ENCODE data around the gene RAD23A. TPM values are rescaled to one million over a fixed set of nuclear protein-coding genes. Genes with fewer than 3 reads are reported as not detected.

RAD23A gene
- total and polyA plus RNA-seq, 10 of the 15 experiments (the other 5 are each of a cell fraction or from before 2014, with no cell fraction given): 8.8 to 198 (median 119) TPM

DNA sequence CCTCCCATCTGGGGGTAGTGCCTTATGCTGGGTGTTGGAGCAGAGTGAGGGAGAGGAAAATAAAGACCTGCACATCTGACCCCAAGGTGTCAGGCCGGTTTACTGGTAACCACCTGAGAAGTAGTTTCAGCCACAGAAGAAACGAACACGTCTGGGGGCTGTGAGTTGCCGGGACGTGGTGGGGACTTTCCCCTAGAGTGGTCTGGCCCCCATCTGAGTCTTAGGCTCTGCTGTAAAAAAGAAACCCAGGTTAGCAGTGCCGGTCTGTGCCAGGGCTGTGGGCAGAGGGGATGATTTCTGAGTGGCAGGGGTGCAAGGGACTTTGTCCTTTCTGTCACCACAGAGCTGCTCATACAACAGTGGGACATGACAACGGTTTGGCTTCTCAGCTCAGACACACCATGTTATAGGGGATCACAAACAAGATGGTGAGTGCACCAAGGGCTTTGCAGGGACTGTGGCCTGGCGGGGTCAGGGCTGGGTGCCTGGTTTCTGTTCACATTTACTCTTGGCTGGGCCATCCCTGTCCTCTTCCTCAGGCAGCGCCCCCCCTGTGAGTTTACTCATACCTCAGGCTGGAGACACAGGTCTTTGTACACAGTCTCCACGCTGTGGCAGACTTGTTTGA is 45.7 kb upstream of the RAD23A start (continued):
- TF ChIP-seq, protein P1, sequence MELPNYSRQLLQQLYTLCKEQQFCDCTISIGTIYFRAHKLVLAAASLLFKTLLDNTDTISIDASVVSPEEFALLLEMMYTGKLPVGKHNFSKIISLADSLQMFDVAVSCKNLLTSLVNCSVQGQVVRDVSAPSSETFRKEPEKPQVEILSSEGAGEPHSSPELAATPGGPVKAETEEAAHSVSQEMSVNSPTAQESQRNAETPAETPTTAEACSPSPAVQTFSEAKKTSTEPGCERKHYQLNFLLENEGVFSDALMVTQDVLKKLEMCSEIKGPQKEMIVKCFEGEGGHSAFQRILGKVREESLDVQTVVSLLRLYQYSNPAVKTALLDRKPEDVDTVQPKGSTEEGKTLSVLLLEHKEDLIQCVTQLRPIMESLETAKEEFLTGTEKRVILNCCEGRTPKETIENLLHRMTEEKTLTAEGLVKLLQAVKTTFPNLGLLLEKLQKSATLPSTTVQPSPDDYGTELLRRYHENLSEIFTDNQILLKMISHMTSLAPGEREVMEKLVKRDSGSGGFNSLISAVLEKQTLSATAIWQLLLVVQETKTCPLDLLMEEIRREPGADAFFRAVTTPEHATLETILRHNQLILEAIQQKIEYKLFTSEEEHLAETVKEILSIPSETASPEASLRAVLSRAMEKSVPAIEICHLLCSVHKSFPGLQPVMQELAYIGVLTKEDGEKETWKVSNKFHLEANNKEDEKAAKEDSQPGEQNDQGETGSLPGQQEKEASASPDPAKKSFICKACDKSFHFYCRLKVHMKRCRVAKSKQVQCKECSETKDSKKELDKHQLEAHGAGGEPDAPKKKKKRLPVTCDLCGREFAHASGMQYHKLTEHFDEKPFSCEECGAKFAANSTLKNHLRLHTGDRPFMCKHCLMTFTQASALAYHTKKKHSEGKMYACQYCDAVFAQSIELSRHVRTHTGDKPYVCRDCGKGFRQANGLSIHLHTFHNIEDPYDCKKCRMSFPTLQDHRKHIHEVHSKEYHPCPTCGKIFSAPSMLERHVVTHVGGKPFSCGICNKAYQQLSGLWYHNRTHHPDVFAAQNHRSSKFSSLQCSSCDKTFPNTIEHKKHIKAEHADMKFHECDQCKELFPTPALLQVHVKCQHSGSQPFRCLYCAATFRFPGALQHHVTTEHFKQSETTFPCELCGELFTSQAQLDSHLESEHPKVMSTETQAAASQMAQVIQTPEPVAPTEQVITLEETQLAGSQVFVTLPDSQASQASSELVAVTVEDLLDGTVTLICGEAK (IDR thresholded peaks at IDR 0.05; ENCODE audit: borderline replicate concordance): no peak
- TF ChIP-seq WRNIP1 (IDR thresholded peaks at IDR 0.05; ENCODE audit: borderline replicate concordance, low read depth, low read length): no peak
- TF ChIP-seq NFXL1 (IDR thresholded peaks at IDR 0.05; ENCODE audit: borderline replicate concordance): no peak
- TF ChIP-seq MTA3 (IDR thresholded peaks at IDR 0.05; ENCODE audit: borderline replicate concordance, low read length): peak; percentile 67; the same call in 1 of the 2 replicates
- no peak for TF ChIP-seq MYC (IDR thresholded peaks at IDR 0.05; ENCODE audit: insufficient read depth, insufficient read length, insufficient replicate concordance, low read length, severe bottlenecking)
- no peak for TF ChIP-seq KAT2A (conservative IDR thresholded peaks at IDR 0.05; ENCODE audit: control insufficient read depth, low read depth, low read length)
- no peak for TF ChIP-seq ZSCAN29 (IDR thresholded peaks at IDR 0.05)
- no peak for TF ChIP-seq NFYB (IDR thresholded peaks at IDR 0.05; ENCODE audit: insufficient read depth, low read depth, low read length)
- TF ChIP-seq, protein P2, sequence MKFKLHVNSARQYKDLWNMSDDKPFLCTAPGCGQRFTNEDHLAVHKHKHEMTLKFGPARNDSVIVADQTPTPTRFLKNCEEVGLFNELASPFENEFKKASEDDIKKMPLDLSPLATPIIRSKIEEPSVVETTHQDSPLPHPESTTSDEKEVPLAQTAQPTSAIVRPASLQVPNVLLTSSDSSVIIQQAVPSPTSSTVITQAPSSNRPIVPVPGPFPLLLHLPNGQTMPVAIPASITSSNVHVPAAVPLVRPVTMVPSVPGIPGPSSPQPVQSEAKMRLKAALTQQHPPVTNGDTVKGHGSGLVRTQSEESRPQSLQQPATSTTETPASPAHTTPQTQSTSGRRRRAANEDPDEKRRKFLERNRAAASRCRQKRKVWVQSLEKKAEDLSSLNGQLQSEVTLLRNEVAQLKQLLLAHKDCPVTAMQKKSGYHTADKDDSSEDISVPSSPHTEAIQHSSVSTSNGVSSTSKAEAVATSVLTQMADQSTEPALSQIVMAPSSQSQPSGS (IDR thresholded peaks at IDR 0.05; ENCODE audit: low read length): no peak
- TF ChIP-seq, protein P3, sequence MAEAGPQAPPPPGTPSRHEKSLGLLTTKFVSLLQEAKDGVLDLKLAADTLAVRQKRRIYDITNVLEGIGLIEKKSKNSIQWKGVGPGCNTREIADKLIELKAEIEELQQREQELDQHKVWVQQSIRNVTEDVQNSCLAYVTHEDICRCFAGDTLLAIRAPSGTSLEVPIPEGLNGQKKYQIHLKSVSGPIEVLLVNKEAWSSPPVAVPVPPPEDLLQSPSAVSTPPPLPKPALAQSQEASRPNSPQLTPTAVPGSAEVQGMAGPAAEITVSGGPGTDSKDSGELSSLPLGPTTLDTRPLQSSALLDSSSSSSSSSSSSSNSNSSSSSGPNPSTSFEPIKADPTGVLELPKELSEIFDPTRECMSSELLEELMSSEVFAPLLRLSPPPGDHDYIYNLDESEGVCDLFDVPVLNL (IDR thresholded peaks at IDR 0.05; ENCODE audit: low read depth, low read length): no peak
- no peak for TF ChIP-seq TAF1 (IDR thresholded peaks at IDR 0.05; ENCODE audit: borderline replicate concordance, low read depth, low read length)
- TF ChIP-seq, protein P4, sequence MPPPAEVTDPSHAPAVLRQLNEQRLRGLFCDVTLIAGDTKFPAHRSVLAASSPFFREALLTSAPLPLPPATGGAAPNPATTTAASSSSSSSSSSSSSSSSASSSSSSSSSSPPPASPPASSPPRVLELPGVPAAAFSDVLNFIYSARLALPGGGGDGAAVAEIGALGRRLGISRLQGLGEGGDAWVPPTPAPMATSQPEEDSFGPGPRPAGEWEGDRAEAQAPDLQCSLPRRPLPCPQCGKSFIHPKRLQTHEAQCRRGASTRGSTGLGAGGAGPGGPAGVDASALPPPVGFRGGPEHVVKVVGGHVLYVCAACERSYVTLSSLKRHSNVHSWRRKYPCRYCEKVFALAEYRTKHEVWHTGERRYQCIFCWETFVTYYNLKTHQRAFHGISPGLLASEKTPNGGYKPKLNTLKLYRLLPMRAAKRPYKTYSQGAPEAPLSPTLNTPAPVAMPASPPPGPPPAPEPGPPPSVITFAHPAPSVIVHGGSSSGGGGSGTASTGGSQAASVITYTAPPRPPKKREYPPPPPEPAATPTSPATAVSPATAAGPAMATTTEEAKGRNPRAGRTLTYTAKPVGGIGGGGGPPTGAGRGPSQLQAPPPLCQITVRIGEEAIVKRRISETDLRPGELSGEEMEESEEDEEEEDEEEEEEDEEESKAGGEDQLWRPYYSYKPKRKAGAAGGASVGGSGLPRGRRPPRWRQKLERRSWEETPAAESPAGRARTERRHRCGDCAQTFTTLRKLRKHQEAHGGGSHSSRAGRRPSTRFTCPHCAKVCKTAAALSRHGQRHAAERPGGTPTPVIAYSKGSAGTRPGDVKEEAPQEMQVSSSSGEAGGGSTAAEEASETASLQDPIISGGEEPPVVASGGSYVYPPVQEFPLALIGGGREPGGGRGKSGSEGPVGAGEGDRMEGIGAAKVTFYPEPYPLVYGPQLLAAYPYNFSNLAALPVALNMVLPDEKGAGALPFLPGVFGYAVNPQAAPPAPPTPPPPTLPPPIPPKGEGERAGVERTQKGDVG (CRISPR knock-in tag; IDR thresholded peaks at IDR 0.05): no peak
- TF ChIP-seq MTA2 (IDR thresholded peaks at IDR 0.05; ENCODE audit: low read depth): peak; percentile 86
- no peak for TF ChIP-seq PRDM15 (CRISPR knock-in tag; IDR thresholded peaks at IDR 0.05)

Measured in GM12878 (cell line).